Smooth muscle cell (in vitro differentiated cells): Measurements from ENCODE around the gene NCAPH2. TPM values are rescaled to one million over a fixed set of nuclear protein-coding genes. Genes with fewer than 3 reads are reported as not detected.

Source experiments
- DNase-seq: peaks from one replicate; lab custom pipeline; 2025; ENCODE audit not compliant: unreplicated experiment; lab: John Stamatoyannopoulos, UW
- H2AFZ ChIP-seq: fragments of 200-600 bp; sonication (generic); 2 replicates; pipeline ENCODE4 v1.6.0; 2016; ENCODE audit warnings: antibody characterized with exemption, low read depth, mild to moderate bottlenecking
- H3F3A ChIP-seq: fragments of 200-600 bp; sonication (generic); 2 replicates; pipeline ENCODE4 v1.6.0; 2017; ENCODE audit warnings: antibody characterized with exemption, low read depth
- H3K27ac ChIP-seq: fragments of 200-600 bp; sonication (generic); 2 replicates; pipeline ENCODE4 v1.5.1; 2016; ENCODE audit warnings: low read depth, mild to moderate bottlenecking
- H3K27me3 ChIP-seq: fragments of 200-600 bp; sonication (generic); 2 replicates; pipeline ENCODE4 v1.6.1; 2016; ENCODE audit warnings: low read depth, mild to moderate bottlenecking
- H3K36me3 ChIP-seq: fragments of 200-600 bp; sonication (generic); 2 replicates; pipeline ENCODE4 v1.5.1; 2016; ENCODE audit warnings: low read depth
- H3K4me1 ChIP-seq: fragments of 200-600 bp; sonication (generic); 2 replicates; pipeline ENCODE4 v1.5.1; 2016; ENCODE audit warnings: low read depth
- H3K4me2 ChIP-seq: fragments of 200-600 bp; sonication (generic); 2 replicates; pipeline ENCODE4 v1.6.0; 2016; ENCODE audit warnings: mild to moderate bottlenecking
- H3K4me3 ChIP-seq: fragments of 200-600 bp; sonication (generic); 2 replicates; pipeline ENCODE4 v1.5.1; 2016; ENCODE audit warnings: mild to moderate bottlenecking
- H3K79me2 ChIP-seq: fragments of 200-600 bp; sonication (generic); 2 replicates; pipeline ENCODE4 v1.6.0; 2016; ENCODE audit warnings: low read depth, mild to moderate bottlenecking
- H3K9ac ChIP-seq: fragments of 200-600 bp; sonication (generic); 2 replicates; pipeline ENCODE4 v1.6.0; 2016; ENCODE audit warnings: low read depth
- H3K9me3 ChIP-seq: fragments of 200-600 bp; sonication (generic); replicated peaks from 2 replicates; pipeline ENCODE4 v1.5.1; 2016; ENCODE audit warnings: low read depth
- H4K20me1 ChIP-seq: fragments of 200-600 bp; sonication (generic); 2 replicates; pipeline ENCODE4 v1.6.0; 2016; ENCODE audit warnings: low read depth
- CTCF ChIP-seq: fragments of 200-600 bp; sonication (generic); IDR thresholded peaks from 2 replicates; pipeline ENCODE4 v1.5.1; 2017; ENCODE audit warnings: borderline replicate concordance, mild to moderate bottlenecking, antibody characterized with exemption; ENCODE audit not compliant: insufficient read depth, poor library complexity, severe bottlenecking
- WGBS: methylation state at CpG from one replicate; pipeline ENCODE4 v1.1.7; 2016; ENCODE audit warnings: low lambda C conversion rate; 5-methylcytosine and 5-hydroxymethylcytosine counted together
- polyA plus RNA-seq: library from polyadenylated mRNA; unstranded; fragments of >200 nt; fragmentation: Nextera tagmentation; extraction: Ambion mirVana; gene quantifications from 2 replicates; pipeline ENCODE4 v1.2.1, GENCODE V29; 2016
- total RNA-seq: library from RNA; depleted of rRNA; stranded (reverse); fragments of >200 nt; gene quantifications from 2 replicates; pipeline ENCODE4 v1.2.3, GENCODE V29; 2014

NCAPH2 gene
- total and polyA plus RNA-seq, 2 experiments from 2014 or later = 24.1 to 45.7 TPM

DNA sequence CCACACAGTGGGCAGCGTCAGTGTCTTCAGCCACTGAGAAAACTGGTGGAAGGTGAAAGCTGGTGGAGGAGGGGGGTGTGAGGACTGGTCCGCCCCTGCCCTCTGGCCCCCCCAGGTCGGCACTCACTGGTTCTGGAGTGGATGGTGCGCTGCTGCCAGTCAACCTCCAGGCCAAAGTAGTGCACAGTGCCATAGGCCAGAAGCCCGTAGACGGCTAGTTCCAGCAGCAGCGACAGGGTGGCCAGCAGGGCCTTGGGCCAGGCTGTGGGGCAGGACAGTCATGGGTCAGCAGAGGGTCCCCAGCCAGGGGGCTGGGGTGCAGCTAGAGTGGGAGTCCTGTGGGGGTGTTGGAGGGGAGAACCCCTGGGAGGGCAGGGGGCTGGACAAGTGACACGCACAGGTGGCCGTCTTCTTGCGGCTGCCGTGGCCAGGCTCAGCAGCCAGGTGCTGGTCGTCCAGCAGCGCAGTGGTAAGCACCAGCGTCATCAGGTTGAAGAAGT lies 2.7 kb upstream of the NCAPH2 start:
- DNase-seq = no peak
- Histone ChIP-seq H2AFZ (no peak overlapping the region), H3F3A (peaks cover 6% of the 10 kb centered on the region), H3K79me2 (peaks cover 37% of the 10 kb centered on the region), H3K9me3 (no peaks in the 10 kb centered on the region), H3K36me3 (no peaks in the 10 kb centered on the region), H3K4me2 (no peak overlapping the region), H4K20me1 (peaks cover 6% of the 10 kb centered on the region), H3K27ac (no peak overlapping the region), H3K9ac (no peak overlapping the region), H3K27me3 (no peaks in the 10 kb centered on the region), H3K4me3 (no peak overlapping the region), H3K4me1 (peaks cover 12% of the 10 kb centered on the region)
- TF ChIP-seq CTCF = no peak
- 97% methylated on average over 9 of the region's 14 CpGs for WGBS

DNA sequence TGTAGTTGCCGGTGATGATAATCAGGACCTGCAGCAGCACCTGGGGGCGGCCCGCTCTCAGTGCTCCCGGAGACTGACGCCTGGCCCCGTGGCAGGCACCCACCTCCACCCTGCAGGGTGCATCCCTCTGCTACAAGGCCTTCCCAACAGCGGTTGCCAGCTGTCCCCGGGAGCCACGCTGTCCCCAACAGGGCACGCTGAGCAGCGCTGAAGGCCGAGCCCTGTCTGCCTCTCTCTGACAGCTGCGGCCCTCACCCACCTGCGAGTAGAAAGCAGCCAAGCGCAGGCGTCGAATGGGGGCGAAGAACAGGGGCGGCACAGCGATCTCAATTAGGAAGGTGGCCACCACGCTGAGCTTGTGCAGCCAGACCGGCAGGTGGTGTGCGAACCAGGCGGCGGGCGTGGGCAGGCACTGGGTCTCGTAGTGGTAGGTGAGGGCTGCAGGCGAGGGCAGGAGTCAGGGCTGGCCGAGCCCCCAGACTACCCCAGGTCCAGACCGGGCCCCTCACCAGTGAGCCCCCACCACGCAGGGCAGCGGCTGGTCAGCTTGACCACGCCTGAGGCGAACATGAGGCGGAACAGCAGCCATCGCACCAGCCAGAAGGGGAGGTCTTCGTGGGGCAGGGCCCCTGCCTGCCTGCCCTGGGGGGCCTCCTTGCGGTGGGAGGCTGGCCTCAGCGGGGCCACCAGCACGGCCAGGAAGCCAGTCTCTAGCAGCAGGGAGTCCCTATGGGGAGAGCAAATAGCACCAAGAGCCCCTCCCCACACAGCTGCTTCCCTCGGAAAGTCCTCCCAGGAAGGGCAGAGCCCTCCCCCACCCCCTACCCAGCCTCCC lies 2.0 kb upstream of the NCAPH2 start:
- H3K36me3 ChIP-seq = no peaks in the 10 kb centered on the region
- H3K27me3 ChIP-seq = no peaks in the 10 kb centered on the region
- no peak overlapping the region for H2AFZ ChIP-seq
- peaks cover 6% of the 10 kb centered on the region for H3F3A ChIP-seq
- H3K9me3 ChIP-seq = no peaks in the 10 kb centered on the region
- peak overlapping the region; percentile 95 for H3K4me2 ChIP-seq
- H3K4me3 ChIP-seq = peak overlapping the region; percentile 99
- TF ChIP-seq CTCF = no peak
- no peak overlapping the region for H3K27ac ChIP-seq
- peaks cover 6% of the 10 kb centered on the region for H4K20me1 ChIP-seq
- 93% methylated on average over 41 of the region's 41 CpGs for WGBS
- H3K9ac ChIP-seq = peak overlapping the region; percentile 89
- H3K79me2 ChIP-seq = peaks cover 44% of the 10 kb centered on the region
- peaks cover 12% of the 10 kb centered on the region for H3K4me1 ChIP-seq
- DNase-seq = no peak

DNA sequence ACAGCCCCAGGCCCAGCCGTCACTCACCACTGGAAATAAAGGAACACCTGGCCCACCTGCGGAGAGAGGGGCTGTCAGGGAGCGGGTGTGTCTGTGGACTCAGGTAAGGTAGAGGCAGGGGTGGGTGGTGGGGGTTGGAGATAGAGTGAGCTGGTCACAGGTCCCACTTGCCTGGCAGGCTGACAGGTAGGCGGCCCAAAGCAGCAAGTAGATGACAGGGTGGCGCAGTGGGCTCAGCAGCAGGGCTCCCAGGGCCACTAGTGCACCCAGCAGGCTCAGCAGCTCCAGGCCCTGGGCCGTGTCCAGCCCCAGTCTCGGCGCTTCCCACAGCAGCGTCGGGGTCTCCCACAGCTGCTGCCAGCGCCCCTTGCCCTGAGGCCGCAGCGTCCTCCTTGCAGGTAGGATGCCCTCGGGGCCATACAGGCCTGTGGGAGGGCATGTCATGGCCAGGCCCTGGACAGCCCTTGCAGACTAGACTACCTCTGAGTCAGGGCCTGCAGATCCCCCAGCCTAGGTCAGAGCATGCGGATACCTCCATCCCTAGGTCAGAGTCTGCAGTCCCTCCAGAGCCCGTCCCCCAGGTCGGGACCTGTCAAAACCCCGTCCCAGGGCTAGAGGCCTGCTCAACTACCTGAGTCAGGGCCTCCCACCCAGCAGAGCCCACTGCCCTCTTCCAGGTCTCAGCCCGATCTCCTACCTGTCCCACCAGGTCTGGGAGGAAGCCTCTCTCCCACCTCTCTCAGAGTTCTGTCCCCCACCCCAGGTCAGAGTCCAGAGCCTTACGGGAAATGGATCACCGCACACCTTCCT lies 1.2 kb upstream of the NCAPH2 start:
- 41% methylated on average over 19 of the region's 21 CpGs for WGBS
- peaks cover 51% of the 10 kb centered on the region for H3K79me2 ChIP-seq

More for the DNA sequence above, 1.2 kb upstream of the NCAPH2 start:
- peak overlapping the region; percentile 64 for H3K27ac ChIP-seq
- peaks cover 12% of the 10 kb centered on the region for H3K4me1 ChIP-seq
- H3K27me3 ChIP-seq = no peaks in the 10 kb centered on the region
- peaks cover 6% of the 10 kb centered on the region for H3F3A ChIP-seq
- H3K4me2 ChIP-seq = peak overlapping the region; percentile 95
- no peaks in the 10 kb centered on the region for H3K9me3 ChIP-seq
- H3K9ac ChIP-seq = peak overlapping the region; percentile 89
- peak overlapping the region; percentile 79 for H2AFZ ChIP-seq
- no peak for DNase-seq
- TF ChIP-seq CTCF = no peak
- H3K4me3 ChIP-seq = peak overlapping the region; percentile 99
- peaks cover 6% of the 10 kb centered on the region for H4K20me1 ChIP-seq
- no peaks in the 10 kb centered on the region for H3K36me3 ChIP-seq
